Measurements from ENCODE around the gene RABGAP1L.
A peak's percentile ranks its signal among the peaks of the same experiment; 100 is the strongest.
"Not testable (repeated sequence)": the region's sequence is repeated elsewhere in the genome, so short reads cannot be mapped to it uniquely, and the experiment has no call there.

Gene RABGAP1L

GRCh38 chr1:174397261-174397660 is 237.9 kb downstream of the RABGAP1L start:
- no peak for DNase-seq

- DNase-seq, result no peak
These were observed 238.9 kb downstream of the RABGAP1L start for GRCh38 chr1:174398246-174398645.

- DNase-seq, result peak; percentile 33
These were observed 239.9 kb downstream of the RABGAP1L start for GRCh38 chr1:174399211-174399610.

GRCh38 chr1:174401075-174401474 is 241.8 kb downstream of the RABGAP1L start:
- DNase-seq, result no peak

GRCh38 chr1:174405219-174405618 is 245.9 kb downstream of the RABGAP1L start:
- DNase-seq, result no peak

GRCh38 chr1:174406421-174406820 is 247.1 kb downstream of the RABGAP1L start:
- no peak for DNase-seq

GRCh38 chr1:174407665-174408064 is 248.3 kb downstream of the RABGAP1L start:
- DNase-seq, result no peak

- no peak for DNase-seq
These were observed 248.8 kb downstream of the RABGAP1L start for GRCh38 chr1:174408146-174408545.

- DNase-seq, result not testable (repeated sequence)
These were observed 250.5 kb downstream of the RABGAP1L start for GRCh38 chr1:174409801-174410200.

- DNase-seq, result no peak
These were observed 254.3 kb downstream of the RABGAP1L start for GRCh38 chr1:174413632-174414031.

- DNase-seq, result no peak
These were observed 254.9 kb downstream of the RABGAP1L start for GRCh38 chr1:174414203-174414602.

- no peak for DNase-seq
These were observed 256.2 kb downstream of the RABGAP1L start for GRCh38 chr1:174415506-174415905.

- DNase-seq, result no peak
These were observed 258.6 kb downstream of the RABGAP1L start for GRCh38 chr1:174417921-174418320.

- DNase-seq, result no peak
These were observed 265.8 kb downstream of the RABGAP1L start for GRCh38 chr1:174425121-174425520.

GRCh38 chr1:174426153-174426552 is 266.8 kb downstream of the RABGAP1L start:
- no peak for DNase-seq

GRCh38 chr1:174428033-174428432 is 268.7 kb downstream of the RABGAP1L start:
- no peak for DNase-seq

- DNase-seq, result no peak
These were observed 269.4 kb downstream of the RABGAP1L start for GRCh38 chr1:174428739-174429138.

- DNase-seq, result no peak
These were observed 274.1 kb downstream of the RABGAP1L start for GRCh38 chr1:174433451-174433850.

- no peak for DNase-seq
These were observed 286.0 kb downstream of the RABGAP1L start for GRCh38 chr1:174445351-174445750.

GRCh38 chr1:174445817-174446216 is 286.5 kb downstream of the RABGAP1L start:
- no peak for DNase-seq

GRCh38 chr1:174447866-174448530 is 288.7 kb downstream of the RABGAP1L start, which contains the start of gene GPR52:
TSS of gene GPR52 (plus strand) at chr1:174447964. CDS start at chr1:174448112, 148 bp downstream.
- no peak for DNase-seq

GRCh38 chr1:174448531-174448883 is 289.2 kb downstream of the RABGAP1L start:
- DNase-seq, result peak; percentile 31

- no peak for DNase-seq
These were observed 289.7 kb downstream of the RABGAP1L start for GRCh38 chr1:174448974-174449373.

GRCh38 chr1:174451408-174451807 is 292.1 kb downstream of the RABGAP1L start:
- no peak for DNase-seq

GRCh38 chr1:174465855-174466254 is 306.5 kb downstream of the RABGAP1L start:
- DNase-seq, result no peak
